PC-3 (cell line): ENCODE results near the gene AUTS2. TPM values are rescaled to one million over a fixed set of nuclear protein-coding genes. Genes with fewer than 3 reads are reported as not detected.

Experiments
- ATAC-seq: fragments of 200-7000 bp; cut with Tn5 transposase; 2 replicates; pipeline ENCODE4 v1.9.1; 2020; ENCODE audit warnings: mild to moderate bottlenecking, moderate library complexity
- BruUV-seq: library from RNA; stranded (reverse); fragments of 400-500 nt; replicated peaks from 2 replicates; lab custom pipeline; 2021; lab: Mats Ljungman, UMichigan
- CTCF ChIA-PET: fragments of 300-600 bp; sonication (Branson Sonifier 250); formaldehyde crosslinking; loops from one replicate; lab custom pipeline; 2022; ENCODE audit warnings: antibody characterized with exemption; lab: Charles Lee
- POLR2A ChIA-PET: fragments of 300-600 bp; sonication (Branson Sonifier 250); formaldehyde crosslinking; loops from one replicate; lab custom pipeline; 2022; ENCODE audit warnings: antibody characterized with exemption; ENCODE audit not compliant: unreplicated experiment; lab: Charles Lee
- DNase-seq: peaks from one replicate; pipeline ENCODE4 v3.0.0-alpha.2; 2015
- H2AFZ ChIP-seq: fragments of 300-600 bp; sonication (generic); 2 replicates; pipeline ENCODE4 v1.6.0; 2016; ENCODE audit warnings: antibody characterized with exemption, low read length
- H3F3A ChIP-seq: fragments of 300-600 bp; sonication (generic); one replicate; pipeline ENCODE4 v1.6.0; 2017; ENCODE audit warnings: antibody characterized with exemption, low read length, control low read depth, mild to moderate bottlenecking; ENCODE audit not compliant: unreplicated experiment
- H3K27ac ChIP-seq: fragments of 300-600 bp; sonication (generic); 2 replicates; pipeline ENCODE4 v1.5.1; 2016; ENCODE audit warnings: mild to moderate bottlenecking, low read length
- H3K27me3 ChIP-seq: fragments of 300-600 bp; sonication (generic); 2 replicates; pipeline ENCODE4 v1.6.1; 2016; ENCODE audit warnings: low read length, mixed read lengths
- H3K36me3 ChIP-seq: fragments of 300-600 bp; sonication (generic); 2 replicates; pipeline ENCODE4 v1.6.1; 2016; ENCODE audit warnings: low read depth, mixed run types, low read length, mixed read lengths
- H3K4me1 ChIP-seq: fragments of 300-600 bp; sonication (generic); 2 replicates; pipeline ENCODE4 v1.5.1; 2016; ENCODE audit warnings: low read length; ENCODE audit not compliant: insufficient read depth
- H3K4me2 ChIP-seq: fragments of 300-600 bp; sonication (generic); 2 replicates; pipeline ENCODE4 v1.6.0; 2016; ENCODE audit warnings: low read length
- H3K4me3 ChIP-seq: fragments of 300-600 bp; sonication (generic); 2 replicates; pipeline ENCODE4 v1.5.1; 2016; ENCODE audit warnings: mild to moderate bottlenecking, low read length, mixed read lengths
- H3K79me2 ChIP-seq: fragments of 300-600 bp; sonication (generic); 2 replicates; pipeline ENCODE4 v1.6.1; 2017; ENCODE audit warnings: low read length, mixed read lengths
- H3K9ac ChIP-seq: fragments of 300-600 bp; sonication (generic); 2 replicates; pipeline ENCODE4 v1.6.0; 2016; ENCODE audit warnings: mild to moderate bottlenecking, low read length
- H3K9me2 ChIP-seq: fragments of 300-600 bp; sonication (generic); replicated peaks from 2 replicates; pipeline ENCODE4 v1.6.1; 2016; ENCODE audit warnings: mixed run types, low read length, mixed read lengths
- H3K9me3 ChIP-seq: fragments of 300-600 bp; sonication (generic); 2 replicates; pipeline ENCODE4 v1.6.1; 2016; ENCODE audit warnings: low read length, mixed read lengths
- H4K20me1 ChIP-seq: fragments of 300-600 bp; sonication (generic); 2 replicates; pipeline ENCODE4 v1.6.1; 2016; ENCODE audit warnings: low read length, mixed read lengths
- CTCF ChIP-seq: fragments of 300-600 bp; sonication (generic); conservative IDR thresholded peaks from 2 replicates; pipeline ENCODE4 v1.5.1; 2017; ENCODE audit warnings: antibody characterized with exemption, low read depth, mild to moderate bottlenecking, low read length
- EZH2 ChIP-seq: fragments of 300-600 bp; sonication (generic); IDR thresholded peaks from one replicate; pipeline ENCODE4 v1.6.1; 2017; ENCODE audit warnings: antibody characterized with exemption, mild to moderate bottlenecking, low read length; ENCODE audit not compliant: unreplicated experiment
- EZH2phosphoT487 ChIP-seq: fragments of 300-600 bp; sonication (generic); IDR thresholded peaks from 2 replicates; pipeline ENCODE4 v1.6.1; 2018; ENCODE audit warnings: mild to moderate bottlenecking, antibody characterized with exemption, low read length, borderline replicate concordance
- intact Hi-C: fragments of 100-400 bp; cut with micrococcal nuclease; formaldehyde crosslinking; loops from 2 replicates; pipeline ENCODE4 v1.9.0; 2023
- total RNA-seq: library from RNA; depleted of rRNA; stranded (reverse); fragments of >200 nt; gene quantifications from 2 replicates; pipeline ENCODE4 v1.2.3, GENCODE V29; 2014

AUTS2 gene
- total RNA-seq, 1 experiment from 2014 or later = not detected

DNA sequence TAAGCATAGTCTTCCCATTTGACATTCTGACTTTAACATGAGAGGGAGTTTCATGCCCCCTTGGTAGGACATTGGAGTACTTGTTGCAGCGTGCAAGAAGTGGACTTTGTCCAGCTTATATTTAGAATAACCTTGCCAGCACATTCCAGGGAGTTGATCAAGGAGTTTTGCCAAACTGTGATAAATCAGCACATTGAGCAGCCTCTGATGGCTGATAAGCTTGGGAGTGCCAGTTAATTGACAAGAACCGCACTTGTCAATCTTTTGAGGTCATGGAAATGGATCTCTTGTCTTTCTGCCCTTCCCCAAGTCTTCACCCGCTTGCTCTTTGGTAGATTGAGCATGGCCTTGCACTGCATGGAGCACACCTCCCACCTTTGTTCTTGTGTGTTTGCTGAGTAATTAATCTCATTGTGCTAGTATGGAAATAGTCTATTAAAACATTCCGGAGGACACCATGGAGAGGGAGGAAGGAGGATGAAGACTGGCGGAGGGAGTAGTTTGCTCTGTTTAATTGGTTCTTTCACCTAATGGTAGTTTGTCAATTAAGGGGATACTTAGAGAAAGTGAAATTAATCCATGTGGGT, 865.2 kb downstream of the AUTS2 start:
- intact Hi-C loops = no loop called here
- POLR2A ChIA-PET = no interaction called here
- Histone ChIP-seq H3K36me3 (no peaks in the 10 kb centered on the region), H2AFZ (no peak overlapping the region), H3K9ac (no peak overlapping the region), H3K4me3 (no peak overlapping the region), H3F3A (no peaks in the 10 kb centered on the region), H4K20me1 (no peaks in the 10 kb centered on the region), H3K4me1 (no peaks in the 10 kb centered on the region), H3K4me2 (no peak overlapping the region), H3K9me3 (0 out of 2 replicates have a peak, but pooled peaks cover 5% of the 10 kb centered on the region), H3K9me2 (no peaks in the 10 kb centered on the region), H3K27ac (no peak overlapping the region), H3K79me2 (no peaks in the 10 kb centered on the region), H3K27me3 (no peaks in the 10 kb centered on the region)
- DNase-seq (no peak), ATAC-seq (no peak)
- BruUV-seq = no TSS peak
- CTCF ChIA-PET = no interaction called here
- TF ChIP-seq EZH2phosphoT487 (no peak), CTCF (no peak), EZH2 (no peak)

DNA sequence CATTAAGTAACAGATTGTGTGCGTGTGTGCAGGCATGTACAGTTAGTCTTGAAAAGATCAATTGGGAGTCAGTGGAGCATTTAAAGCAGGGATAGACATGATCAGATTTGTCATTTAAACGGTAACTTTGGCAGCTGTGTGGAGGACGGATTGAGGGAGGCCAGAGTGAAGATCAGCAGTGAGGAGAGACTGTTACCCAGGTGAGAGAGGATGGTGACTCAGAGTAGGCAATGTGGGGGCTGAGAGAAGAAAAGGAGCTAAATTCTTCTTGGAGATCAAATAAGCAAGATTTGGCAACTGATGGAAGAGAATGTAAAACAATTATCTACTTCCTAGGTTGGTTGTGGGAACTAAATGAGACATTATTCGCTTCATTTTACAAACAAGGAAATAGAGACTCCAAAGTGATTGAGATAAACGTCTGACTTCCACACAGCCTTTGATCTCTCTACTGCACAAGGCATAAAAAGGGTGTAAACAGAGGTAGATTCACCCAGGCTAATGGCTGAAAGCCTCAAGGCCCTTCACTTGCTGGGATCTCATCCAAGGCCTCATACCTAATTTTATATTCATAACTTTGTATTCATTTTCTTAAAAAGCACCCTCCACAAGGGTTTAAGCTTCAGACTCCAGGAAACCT, 868.6 kb downstream of the AUTS2 start:
- ChIA-PET POLR2A (no interaction called here), CTCF (no interaction called here)
- ATAC-seq = no peak
- intact Hi-C loops = no loop called here
- no peak for DNase-seq
- Histone ChIP-seq H3K4me2 (no peak overlapping the region), H3K9me3 (no peaks in the 10 kb centered on the region), H3K9me2 (no peaks in the 10 kb centered on the region), H4K20me1 (no peaks in the 10 kb centered on the region), H3K9ac (no peak overlapping the region), H3F3A (no peaks in the 10 kb centered on the region), H2AFZ (no peak overlapping the region), H3K4me1 (no peaks in the 10 kb centered on the region), H3K79me2 (no peaks in the 10 kb centered on the region), H3K36me3 (no peaks in the 10 kb centered on the region), H3K27ac (no peak overlapping the region), H3K27me3 (no peaks in the 10 kb centered on the region), H3K4me3 (no peak overlapping the region)
- TF ChIP-seq EZH2phosphoT487 (no peak), EZH2 (no peak), CTCF (no peak)
- no TSS peak for BruUV-seq

- Histone ChIP-seq H3K79me2 (no peaks in the 10 kb centered on the region), H4K20me1 (no peaks in the 10 kb centered on the region), H3K36me3 (no peaks in the 10 kb centered on the region), H3K9ac (no peak overlapping the region), H3K9me3 (no peaks in the 10 kb centered on the region), H3K4me3 (no peak overlapping the region), H2AFZ (no peak overlapping the region), H3F3A (no peaks in the 10 kb centered on the region), H3K4me2 (no peak overlapping the region), H3K4me1 (no peaks in the 10 kb centered on the region), H3K27me3 (no peaks in the 10 kb centered on the region), H3K9me2 (no peaks in the 10 kb centered on the region), H3K27ac (no peak overlapping the region)
- intact Hi-C loops = no loop called here
- POLR2A ChIA-PET = no interaction called here
- TF ChIP-seq EZH2phosphoT487 = no peak
- no peak for TF ChIP-seq EZH2
- TF ChIP-seq CTCF = no peak
- DNase-seq = no peak
- ATAC-seq = no peak
- CTCF ChIA-PET = no interaction called here
- BruUV-seq = no TSS peak
Observed at GRCh38 chr7:70470746-70471145, 872.5 kb downstream of the AUTS2 start.
